H1 (cell line): Measurements from ENCODE around the gene PPP1R15B. TPM values are rescaled to one million over a fixed set of nuclear protein-coding genes. Genes with fewer than 3 reads are reported as not detected.

Experiments
- CTCF ChIA-PET: fragments of 300-600 bp; sonication (Branson Sonifier 250); formaldehyde crosslinking; loops from one replicate; lab custom pipeline; 2021; ENCODE audit not compliant: partially characterized antibody; lab: Charles Lee
- POLR2A ChIA-PET: fragments of 300-600 bp; sonication (Branson Sonifier 250); formaldehyde crosslinking; loops from one replicate; lab custom pipeline; 2021; ENCODE audit warnings: inconsistent platforms; ENCODE audit not compliant: partially characterized antibody; lab: Charles Lee
- DNase-seq, 2 experiments: peaks; one replicate each; pipeline versions ENCODE4 v3.0.0 to v3.0.0-alpha.2; 2010 to 2022; ENCODE audit warnings: low spot score in 2 of 2, low read depth in 1 of 2, mixed read lengths in 1 of 2
- FAIRE-seq: peaks from 2 replicates; lab custom pipeline; 2011; peaks lifted over from hg19 to GRCh38; lab: Jason Lieb, UNC
- H2AFZ ChIP-seq: 2 replicates; pipeline ENCODE4 v1.8.1; 2012; ENCODE audit warnings: low read length, inconsistent platforms
- H2AK5ac ChIP-seq: 2 replicates; pipeline ENCODE4 v1.6.1; 2013; ENCODE audit warnings: low read depth, low read length
- H2BK120ac ChIP-seq: replicated peaks from 2 replicates; pipeline ENCODE3; 2013; ENCODE audit warnings: low read depth, low read length, inconsistent platforms
- H2BK12ac ChIP-seq: 2 replicates; pipeline ENCODE4 v1.6.1; 2013; ENCODE audit warnings: low read depth, low read length
- H2BK15ac ChIP-seq: 2 replicates; pipeline ENCODE4 v1.6.1; 2013; ENCODE audit warnings: low read length
- H2BK20ac ChIP-seq: 2 replicates; pipeline ENCODE4 v1.6.1; 2013; ENCODE audit warnings: low read length
- H2BK5ac ChIP-seq: 2 replicates; pipeline ENCODE4 v1.6.1; 2013; ENCODE audit warnings: low read depth, low read length
- H3K14ac ChIP-seq: 2 replicates; pipeline ENCODE4 v1.6.1; 2013; ENCODE audit warnings: inconsistent platforms; ENCODE audit not compliant: insufficient read length
- H3K18ac ChIP-seq: 2 replicates; pipeline ENCODE4 v1.6.1; 2013; ENCODE audit warnings: low read length; ENCODE audit errors: extremely low read depth
- H3K23ac ChIP-seq: 2 replicates; pipeline ENCODE4 v1.6.1; 2013; ENCODE audit warnings: inconsistent platforms; ENCODE audit not compliant: insufficient read length
- H3K23me2 ChIP-seq: 2 replicates; pipeline ENCODE4 v1.6.1; 2013; ENCODE audit warnings: low read depth, low read length
- H3K27ac ChIP-seq: 2 replicates; pipeline ENCODE4 v1.6.1; 2011; ENCODE audit warnings: low read depth, low read length, inconsistent platforms
- H3K27me3 ChIP-seq, 4 experiments: replicated peaks in 1 of 4; 1 replicate in 1 of 4; 2 replicates in 3 of 4; pipeline versions ENCODE4 v1.6.1 to v1.8.1; 2011 to 2013; ENCODE audit warnings: low read length in 3 of 4, mild to moderate bottlenecking in 3 of 4, inconsistent platforms in 2 of 4, mixed read lengths in 2 of 4, moderate library complexity in 1 of 4; ENCODE audit not compliant: control insufficient read depth in 3 of 4, insufficient read depth in 3 of 4; ENCODE audit errors: extremely low read depth in 1 of 4
- H3K36me3 ChIP-seq, 4 experiments: 2 replicates each; pipeline versions ENCODE4 v1.6.1 to v1.8.1; 2011 to 2013; ENCODE audit warnings: mild to moderate bottlenecking in 4 of 4, low read length in 3 of 4, moderate library complexity in 2 of 4, control low read depth in 1 of 4, inconsistent platforms in 1 of 4; ENCODE audit not compliant: insufficient read depth in 4 of 4, control insufficient read depth in 2 of 4
- H3K4ac ChIP-seq: replicated peaks from 2 replicates; pipeline ENCODE3; 2013; ENCODE audit warnings: low read length, low read depth, mixed read lengths, inconsistent platforms; ENCODE audit not compliant: insufficient read length
- H3K4me1 ChIP-seq, 4 experiments: replicated peaks in 1 of 4; 1 replicate in 1 of 4; 2 replicates in 3 of 4; pipeline versions ENCODE4 v1.6.1 to v1.8.1; 2011 to 2013; ENCODE audit warnings: low read length in 3 of 4, inconsistent platforms in 2 of 4, mixed read lengths in 1 of 4; ENCODE audit not compliant: insufficient read depth in 4 of 4, control insufficient read depth in 3 of 4
- H3K4me2 ChIP-seq, 2 experiments: 2 replicates each; pipeline versions ENCODE4 v1.6.1 to v1.8.1; 2011 to 2013; ENCODE audit warnings: low read depth in 2 of 2, low read length in 2 of 2, control low read depth in 1 of 2, inconsistent platforms in 1 of 2, mild to moderate bottlenecking in 1 of 2; ENCODE audit not compliant: insufficient read depth in 1 of 2
- H3K4me3 ChIP-seq, 4 experiments: fragments of 200-600, 300-600 bp in 1 of 4; sonication (generic), shearing (Covaris generic), sonication (Bioruptor Twin) in 1 of 4; 2 replicates each; pipeline versions ENCODE4 v1.5.1 to v1.8.1; 2011 to 2016; ENCODE audit warnings: low read length in 4 of 4, low read depth in 3 of 4, control low read depth in 2 of 4, inconsistent platforms in 2 of 4, mild to moderate bottlenecking in 2 of 4, mixed read lengths in 1 of 4, moderate library complexity in 1 of 4; ENCODE audit not compliant: insufficient read depth in 2 of 4; ENCODE audit errors: extremely low read depth in 1 of 4
- H3K56ac ChIP-seq: replicated peaks from 2 replicates; pipeline ENCODE3; 2013; ENCODE audit warnings: low read depth, mild to moderate bottlenecking, mixed read lengths, low read length, inconsistent platforms; ENCODE audit not compliant: insufficient read length
- H3K79me1 ChIP-seq: 2 replicates; pipeline ENCODE4 v1.6.1; 2013; ENCODE audit warnings: low read depth, low read length, control low read depth
- H3K79me2 ChIP-seq, 2 experiments: 2 replicates each; pipeline versions ENCODE4 v1.6.1 to v1.8.1; 2012 to 2013; ENCODE audit warnings: low read length in 2 of 2, mild to moderate bottlenecking in 2 of 2, inconsistent platforms in 1 of 2; ENCODE audit not compliant: insufficient read depth in 2 of 2, control insufficient read depth in 1 of 2
- H3K9ac ChIP-seq, 4 experiments: replicated peaks in 1 of 4; 1 replicate in 1 of 4; 2 replicates in 3 of 4; pipeline versions ENCODE4 v1.6.1 to v1.8.1; 2011 to 2013; ENCODE audit warnings: low read depth in 3 of 4, low read length in 3 of 4, control low read depth in 2 of 4, mild to moderate bottlenecking in 2 of 4, moderate library complexity in 2 of 4, inconsistent platforms in 1 of 4; ENCODE audit errors: extremely low read depth in 1 of 4
- H3K9me3 ChIP-seq, 2 experiments: 2 replicates each; pipeline versions ENCODE4 v1.6.1 to v1.8.1; 2012 to 2013; ENCODE audit warnings: mild to moderate bottlenecking in 2 of 2, moderate library complexity in 2 of 2, control low read depth in 1 of 2, inconsistent platforms in 1 of 2, low read depth in 1 of 2, low read length in 1 of 2, mixed read lengths in 1 of 2; ENCODE audit not compliant: insufficient read depth in 2 of 2
- H4K20me1 ChIP-seq, 2 experiments: replicated peaks in 1 of 2; 2 replicates each; pipeline versions ENCODE3 to v1.8.1; 2011 to 2013; ENCODE audit warnings: inconsistent platforms in 2 of 2, low read length in 2 of 2, mild to moderate bottlenecking in 1 of 2; ENCODE audit not compliant: insufficient read depth in 2 of 2, control insufficient read depth in 1 of 2
- H4K5ac ChIP-seq: 2 replicates; pipeline ENCODE4 v1.6.1; 2013; ENCODE audit warnings: low read length, low read depth, mixed read lengths, inconsistent platforms; ENCODE audit not compliant: insufficient read length
- H4K8ac ChIP-seq: 2 replicates; pipeline ENCODE4 v1.8.0; 2013; ENCODE audit warnings: mild to moderate bottlenecking, moderate library complexity, low read length, inconsistent platforms; ENCODE audit not compliant: insufficient read depth; ENCODE audit errors: extremely low read depth
- H4K91ac ChIP-seq: replicated peaks from 2 replicates; pipeline ENCODE3; 2013; ENCODE audit warnings: low read length, mixed read lengths, inconsistent platforms; ENCODE audit not compliant: insufficient read length
- BRCA1 ChIP-seq: IDR thresholded peaks from 2 replicates; pipeline ENCODE4 v1.6.1; 2012; ENCODE audit warnings: low read depth, low read length, improper control_type of control experiment
- CTBP2 ChIP-seq: IDR thresholded peaks from 2 replicates; pipeline ENCODE4 v1.7.0; 2011; ENCODE audit warnings: borderline replicate concordance, mild to moderate bottlenecking, moderate library complexity, mixed read lengths, low read length; ENCODE audit not compliant: insufficient read depth, insufficient read length
- JUND ChIP-seq: IDR thresholded peaks from 2 replicates; pipeline ENCODE4 v1.6.1; 2011; ENCODE audit warnings: mild to moderate bottlenecking, improper control_type of control experiment, low read length
- KDM1A ChIP-seq: fragments of 200-600, 300-600 bp; sonication (generic); IDR thresholded peaks from 2 replicates; pipeline ENCODE4 v1.7.1; 2016; ENCODE audit warnings: mild to moderate bottlenecking, low read length, borderline replicate concordance
- KDM4A ChIP-seq: IDR thresholded peaks from one replicate; pipeline ENCODE4 v1.7.1; 2012; ENCODE audit warnings: low read depth, mild to moderate bottlenecking, moderate library complexity, low read length, inconsistent platforms; ENCODE audit not compliant: severe bottlenecking
- POU5F1 ChIP-seq: IDR thresholded peaks from 2 replicates; pipeline ENCODE4 v1.6.1; 2011; ENCODE audit warnings: low read depth, mild to moderate bottlenecking, low read length, moderate library complexity
- RBBP5 ChIP-seq: IDR thresholded peaks from 2 replicates; pipeline ENCODE4 v1.7.1; 2012; ENCODE audit warnings: low read depth, mild to moderate bottlenecking, inconsistent platforms, low read length, moderate library complexity, borderline replicate concordance
- SIN3A ChIP-seq, 2 experiments: IDR thresholded peaks in 1 of 2; conservative IDR thresholded peaks in 1 of 2; 2 replicates each; pipeline ENCODE4 v1.6.1; 2011 to 2012; ENCODE audit warnings: low read length in 2 of 2, improper control_type of control experiment in 1 of 2, low read depth in 1 of 2, mild to moderate bottlenecking in 1 of 2
- SIRT6 ChIP-seq: IDR thresholded peaks from one replicate; pipeline ENCODE4 v1.7.1; 2012; ENCODE audit warnings: low read length, inconsistent platforms
- SP2 ChIP-seq: IDR thresholded peaks from 2 replicates; pipeline ENCODE4 v1.6.1; 2012; ENCODE audit warnings: mild to moderate bottlenecking, low read length, inconsistent platforms
- SRF ChIP-seq: IDR thresholded peaks from 2 replicates; pipeline ENCODE4 v1.6.1; 2011; ENCODE audit warnings: mild to moderate bottlenecking, low read depth, low read length, moderate library complexity
- TAF1 ChIP-seq: IDR thresholded peaks from 2 replicates; pipeline ENCODE4 v1.6.1; 2011; ENCODE audit warnings: mild to moderate bottlenecking, low read depth, low read length
- TEAD4 ChIP-seq: IDR thresholded peaks from 2 replicates; pipeline ENCODE4 v1.6.1; 2012; ENCODE audit warnings: low read depth, low read length, inconsistent platforms, mixed read lengths
- USF2 ChIP-seq: IDR thresholded peaks from 2 replicates; pipeline ENCODE4 v1.6.1; 2011; ENCODE audit warnings: low read length, improper control_type of control experiment
- WGBS, 2 experiments: shearing (Covaris generic) in 1 of 2; methylation state at CpG; one replicate each; pipeline versions ENCODE4 v1.1.6 to v1.1.7; 2013 to 2015; ENCODE audit warnings: low lambda C conversion rate in 2 of 2, mixed read lengths in 2 of 2, inconsistent platforms in 1 of 2, low coverage in 1 of 2, missing lambda C conversion rate in 1 of 2; ENCODE audit not compliant: insufficient replicate concordance in 2 of 2, insufficient coverage in 1 of 2, insufficient read length in 1 of 2; ENCODE audit errors: extremely low coverage in 1 of 2, missing lambda C conversion rate in 1 of 2; 5-methylcytosine and 5-hydroxymethylcytosine counted together
- polyA plus RNA-seq, 7 experiments: library from polyadenylated mRNA; depleted of rRNA in 3 of 7; stranded (reverse) in 5 of 7; unstranded in 2 of 7; fragments of >200 nt in 5 of 7; fragments of 200-250 nt in 2 of 7; gene quantifications; 1 replicate in 5 of 7; 2 replicates in 1 of 7; 4 replicates in 1 of 7; pipeline versions ENCODE4 v1.2.1 to v1.2.3, GENCODE V29; 2011 to 2013; ENCODE audit warnings: missing spikeins in 2 of 7, mixed read lengths in 2 of 7
- total RNA-seq: library from RNA; stranded (reverse); fragmentation: NEBNext Ultra II Directional; extraction: Animal tissue kit (Norgen Biotek cat#: 25700); gene quantifications from 2 replicates; pipeline ENCODE4 v1.2.1, GENCODE V29; 2021

Gene PPP1R15B
- total and polyA plus RNA-seq, 2 of the 8 experiments (the other 6 are each of a cell fraction or from before 2014, with no cell fraction given), result 14.4 to 72.2 TPM

- no peak overlapping the region for H2BK5ac ChIP-seq
- H3K36me3 ChIP-seq, result no peaks in the 10 kb centered on the region
- no peaks in the 10 kb centered on the region for H3K79me2 ChIP-seq
- ChIA-PET POLR2A (no interaction called here), CTCF (interaction anchor here (0.5 to 7.7 kb wide), 6 partner anchors 7 to 313 kb away, joined by 3 to 75 read pairs (median 3); no protein-coding TSS in a partner anchor)
- H4K91ac ChIP-seq, result no peak overlapping the region
- no peak overlapping the region for H3K23ac ChIP-seq
- peaks cover 17 to 27% (median 20%) of the 10 kb centered on the region in 4 experiments for H3K4me1 ChIP-seq
- no peak overlapping the region for H3K18ac ChIP-seq
- no peak overlapping the region for H4K8ac ChIP-seq
- H3K9ac ChIP-seq, result no peak overlapping the region
- no peak overlapping the region for H2BK15ac ChIP-seq
- H3K79me1 ChIP-seq, result no peaks in the 10 kb centered on the region
- H3K23me2 ChIP-seq, result no peaks in the 10 kb centered on the region
- 88% methylated on average over 4 of the region's 4 CpGs; no CpG with 5 or more reads in 1 of the 2 experiments for WGBS, 2 experiments
- no peak for FAIRE-seq
- no peak overlapping the region for H3K27ac ChIP-seq
- no peak overlapping the region for H3K56ac ChIP-seq
- no peak overlapping the region for H3K14ac ChIP-seq
- no peak overlapping the region for H2BK120ac ChIP-seq
- H3K27me3 ChIP-seq, result no peaks in the 10 kb centered on the region
- H2BK20ac ChIP-seq, result no peak overlapping the region
- no peak for DNase-seq
- no peaks in the 10 kb centered on the region for H4K20me1 ChIP-seq
- H2AK5ac ChIP-seq, result no peak overlapping the region
- H3K4me2 ChIP-seq, result no peak overlapping the region
- H3K4me3 ChIP-seq, result no peak overlapping the region
- no peak overlapping the region for H4K5ac ChIP-seq
- H2AFZ ChIP-seq, result no peak overlapping the region
- no peaks in the 10 kb centered on the region for H3K9me3 ChIP-seq
- H2BK12ac ChIP-seq, result no peak overlapping the region
- no peak overlapping the region for H3K4ac ChIP-seq
- TF ChIP-seq KDM1A (no peak), POU5F1 (no peak), TAF1 (no peak), CTBP2 (no peak), SIRT6 (no peak), JUND (no peak), RBBP5 (no peak), SIN3A (conservative IDR thresholded peaks at IDR 0.05 in 1 of 2, IDR thresholded peaks at IDR 0.05 in 1 of 2; ENCODE audit: low read depth in 1 of 2, low read length in 2 of 2) (no peak), TEAD4 (no peak), USF2 (no peak), SP2 (no peak), KDM4A (no peak), SRF (no peak), BRCA1 (no peak)
Measured at GRCh38 chr1:204355913-204356312, 55.7 kb downstream of the PPP1R15B start.
